ENCODE measurements around the gene LASP1. TPM values are rescaled to one million over a fixed set of nuclear protein-coding genes. Genes with fewer than 3 reads are reported as not detected.

Gene LASP1
- total and polyA plus RNA-seq, 2 of the 4 experiments (the other 2 are of a cell fraction): 79.8 to 262 TPM

GRCh38 chr17:38958326-38958725 lies 88.5 kb downstream of the LASP1 start:
- Histone ChIP-seq H2BK15ac (ENCODE audit: low read depth, low read length) (peak overlapping the region; percentile 88; the same call in 2 of the 3 replicates), H3K9me1 (ENCODE audit: insufficient read depth, low read length) (peaks cover 5% of the 10 kb centered on the region; the same call in 1 of the 2 replicates), H4K8ac (ENCODE audit: low read depth in 2 of 2, low read length in 2 of 2) (peak overlapping the region; percentile 99 to 100), H3K18ac (ENCODE audit: low read depth, low read length) (peak overlapping the region; percentile 99), H2AK9ac (replicated peaks; ENCODE audit: low read depth, low read length, poor library complexity) (no peak overlapping the region), H2BK120ac (ENCODE audit: low read depth, low read length) (peak overlapping the region; percentile 100), H3K79me1 (ENCODE audit: low read depth in 1 of 2, low read length in 2 of 2) (0 out of 4 replicates have a peak, but pooled peaks cover 0 to 2% of the 10 kb centered on the region in 2 experiments), H3K27ac (ENCODE audit: insufficient read depth, low read length) (peak overlapping the region; percentile 99), H3K4me2 (ENCODE audit: low read depth, low read length) (no peak overlapping the region), H4K5ac (ENCODE audit: low read depth, low read length) (peak overlapping the region; percentile 52), H4K91ac (ENCODE audit: insufficient read depth, low read depth, low read length) (peak overlapping the region; percentile 100), H4K20me1 (ENCODE audit: insufficient read depth, low read length) (no peaks in the 10 kb centered on the region), H3K23ac (ENCODE audit: low read depth, low read length) (peak overlapping the region; percentile 99; the same call in 1 of the 2 replicates), H2AK5ac (ENCODE audit: low read depth, low read length) (no peak overlapping the region), H3K4me1 (ENCODE audit: control insufficient read depth, insufficient read depth, low read length) (peaks cover 8% of the 10 kb centered on the region), H3K14ac (replicated peaks; ENCODE audit: low read depth, low read length) (peak overlapping the region; percentile 100; the same call in 1 of the 2 replicates), H2AFZ (replicated peaks; ENCODE audit: low read length, poor library complexity) (no peak overlapping the region), H3K9ac (ENCODE audit: low read depth, low read length) (peak overlapping the region; percentile 72), H3K36me3 (ENCODE audit: control insufficient read depth, insufficient read depth, low read length) (no peaks in the 10 kb centered on the region), H3K27me3 (ENCODE audit: control insufficient read depth, insufficient read depth, low read length) (no peaks in the 10 kb centered on the region), H3K4ac (ENCODE audit: low read depth, low read length) (peak overlapping the region; percentile 100), H3K9me3 (ENCODE audit: control insufficient read depth, insufficient read depth, low read length) (no peaks in the 10 kb centered on the region), H2BK5ac (ENCODE audit: low read depth, low read length, poor library complexity, severe bottlenecking) (peak overlapping the region; percentile 92), H3K56ac (ENCODE audit: extremely low read depth, insufficient read depth, low read length) (peak overlapping the region; percentile 95), H3K4me3 (ENCODE audit: insufficient read depth, low read depth, low read length) (no peak overlapping the region), H2BK20ac (ENCODE audit: low read depth, low read length) (peak overlapping the region; percentile 100)
- WGBS, 2 experiments (ENCODE audit: extremely low coverage in 2 of 2, insufficient read length in 1 of 2): no CpG with 5 or more reads among the region's 1 CpG
- ChIA-PET CTCF (interaction anchor here (0.7 kb wide), 1 partner anchor 10 kb away, joined by 3 read pairs; no protein-coding TSS in a partner anchor), POLR2A (ENCODE audit: unreplicated experiment) (no interaction called here)
- BruUV-seq (replicated peaks): no TSS peak
- dilution Hi-C loops (cut with HindIII; ENCODE audit: low sequenced_read_pairs, unreplicated experiment): no loop called here
- in situ Hi-C loops (cut with MboI; ENCODE audit: low sequenced_read_pairs): no loop called here
- no peak for TF ChIP-seq CTCF (conservative IDR thresholded peaks at IDR 0.05; ENCODE audit: low read depth, low read length)
- no peak for TF ChIP-seq NFE2L2 (IDR thresholded peaks at IDR 0.05; ENCODE audit: low read depth, low read length)
- TF ChIP-seq RAD21 (IDR thresholded peaks at IDR 0.05; ENCODE audit: low read length): no peak
- TF ChIP-seq FOS (IDR thresholded peaks at IDR 0.05; ENCODE audit: low read depth, low read length): no peak
- no peak for TF ChIP-seq CEBPB (IDR thresholded peaks at IDR 0.05; ENCODE audit: low read depth, low read length)
- TF ChIP-seq CHD1 (IDR thresholded peaks at IDR 0.05; ENCODE audit: low read depth, low read length): no peak
- DNase-seq (peak; percentile 67), ATAC-seq (ENCODE audit: low read depth) (peak; percentile 84)
- intact Hi-C loops (cut with micrococcal nuclease): no loop called here

Data from IMR-90 (cell line).